HG03159 (cell line): Measurements from ENCODE around the gene IFFO2.

ENCODE experiments used
- ATAC-seq: cut with Tn5 transposase; IDR thresholded peaks from one replicate; pipeline ENCODE4 v1.9.1; 2021; ENCODE audit warnings: mild to moderate bottlenecking, moderate library complexity; ENCODE audit not compliant: unreplicated experiment

Gene IFFO2

GRCh38 chr1:18972991-18973390 is 16.5 kb upstream of the IFFO2 start:
- no peak for ATAC-seq

- no peak for ATAC-seq
Measured at GRCh38 chr1:18972531-18972930, 16.1 kb upstream of the IFFO2 start.

GRCh38 chr1:18970762-18971161 is 14.3 kb upstream of the IFFO2 start:
- no peak for ATAC-seq

GRCh38 chr1:18970358-18970757 is 13.9 kb upstream of the IFFO2 start:
- ATAC-seq, result no peak

GRCh38 chr1:18967066-18967690 is 10.7 kb upstream of the IFFO2 start:
- no peak for ATAC-seq

- no peak for ATAC-seq
Measured at GRCh38 chr1:18965206-18966173, 9.0 kb upstream of the IFFO2 start.

GRCh38 chr1:18963968-18964367 is 7.5 kb upstream of the IFFO2 start:
- no peak for ATAC-seq

- no peak for ATAC-seq
Measured at GRCh38 chr1:18962855-18963737, 6.6 kb upstream of the IFFO2 start.

- ATAC-seq, result no peak
Measured at GRCh38 chr1:18962121-18962721, 5.7 kb upstream of the IFFO2 start.

GRCh38 chr1:18960821-18961220 is 4.3 kb upstream of the IFFO2 start:
- no peak for ATAC-seq

- no peak for ATAC-seq
Measured at GRCh38 chr1:18960409-18960808, 3.9 kb upstream of the IFFO2 start.

- no peak for ATAC-seq
Measured at GRCh38 chr1:18959591-18959990, 3.1 kb upstream of the IFFO2 start.

GRCh38 chr1:18957532-18958300 is 1.2 kb upstream of the IFFO2 start:
- ATAC-seq, result no peak

- ATAC-seq, result no peak
Measured at GRCh38 chr1:18957136-18957521, 653 bp upstream of the IFFO2 start.

- peak; percentile 20 for ATAC-seq
Measured at GRCh38 chr1:18955441-18956192, 859 bp downstream of the IFFO2 start.

- no peak for ATAC-seq
Measured at GRCh38 chr1:18955131-18955440, 1.4 kb downstream of the IFFO2 start.

GRCh38 chr1:18954270-18955071 is 2.0 kb downstream of the IFFO2 start:
- ATAC-seq, result no peak

- no peak for ATAC-seq
Measured at GRCh38 chr1:18953731-18954231, 2.7 kb downstream of the IFFO2 start.
